Effector memory CD8-positive, alpha-beta T cell (primary cell): Measurements from ENCODE around the gene NUDT10.
"Not testable (repeated sequence)": the region's sequence is repeated elsewhere in the genome, so short reads cannot be mapped to it uniquely, and the experiment has no call there.

Experiments used
- ATAC-seq: fragments of 150-1000 bp; cut with Tn5 transposase; replicated peaks from 2 replicates; pipeline ENCODE4 v1.10.0; 2021; ENCODE audit warnings: mild to moderate bottlenecking, moderate library complexity
- DNase-seq, 3 experiments: peaks; one replicate each; pipeline ENCODE4 v3.0.0; 2021
- H3K27ac Mint-ChIP-seq, 2 donors: one replicate each; pipeline ENCODE4 v1.8.0; 2022; ENCODE audit warnings: mild to moderate bottlenecking in 2 of 2, mixed read lengths in 2 of 2, moderate library complexity in 2 of 2
- H3K27me3 Mint-ChIP-seq, 2 donors: one replicate each; pipeline ENCODE4 v1.8.0; 2022; ENCODE audit warnings: mixed read lengths in 2 of 2
- H3K36me3 Mint-ChIP-seq: one replicate; pipeline ENCODE4 v1.8.0; 2022; ENCODE audit warnings: mild to moderate bottlenecking, moderate library complexity, mixed read lengths; ENCODE audit not compliant: insufficient read depth
- H3K4me1 Mint-ChIP-seq, 2 donors: one replicate each; pipeline ENCODE4 v1.8.0; 2022; ENCODE audit warnings: low read depth in 2 of 2, mixed read lengths in 2 of 2
- H3K4me3 Mint-ChIP-seq, 2 donors: one replicate each; pipeline ENCODE4 v1.8.0; 2022; ENCODE audit warnings: mild to moderate bottlenecking in 2 of 2, mixed read lengths in 2 of 2, moderate library complexity in 2 of 2
- H3K9me3 Mint-ChIP-seq, 2 donors: one replicate each; pipeline ENCODE4 v1.8.0; 2022; ENCODE audit warnings: mixed read lengths in 2 of 2
- total RNA-seq, 9 experiments: gene quantifications; one replicate each; lab custom pipeline; 2026; lab: John Stamatoyannopoulos, UW

Gene NUDT10
- total RNA-seq, result 0 to 1.3 (median 0.49) reads per million in 9 experiments

- Mint-ChIP-seq H3K4me1 (peaks cover 2 to 4% of the 10 kb centered on the region in 2 donors), H3K9me3 (no peaks in the 10 kb centered on the region), H3K27me3 (peaks cover 14 to 20% of the 10 kb centered on the region in 2 donors), H3K27ac (peak within 1 kb of the TSS in 1 of 2 donors; percentile 91), H3K4me3 (peak within 1 kb of the TSS; percentile 74 to 80), H3K36me3 (no peaks in the 10 kb centered on the region)
- peak; percentile 29 for ATAC-seq
- DNase-seq, result peak in 1 of 3 experiments; percentile 0
These were observed at the start of gene NUDT10 for GRCh38 chrX:51332188-51332942. NUDT10 (plus strand) TSS chrX:51332822; CDS start chrX:51332966, 144 bp downstream.

- Mint-ChIP-seq H3K27ac (no peak overlapping the region), H3K27me3 (no peaks in the 10 kb centered on the region), H3K4me1 (no peaks in the 10 kb centered on the region), H3K9me3 (peaks cover 0 to 4% of the 10 kb centered on the region in 2 donors), H3K36me3 (no peaks in the 10 kb centered on the region), H3K4me3 (no peak overlapping the region)
- ATAC-seq (no peak), DNase-seq (no peak)
These were observed 40.2 kb upstream of the NUDT10 start for GRCh38 chrX:51292421-51292820.

- ATAC-seq, result no peak
- no peak overlapping the region for H3K27ac Mint-ChIP-seq
- DNase-seq, result no peak
- no peaks in the 10 kb centered on the region for H3K27me3 Mint-ChIP-seq
- no peaks in the 10 kb centered on the region for H3K4me1 Mint-ChIP-seq
- H3K4me3 Mint-ChIP-seq, result no peak overlapping the region
- H3K9me3 Mint-ChIP-seq, result peaks cover 0 to 4% of the 10 kb centered on the region in 2 donors
- no peaks in the 10 kb centered on the region for H3K36me3 Mint-ChIP-seq
These were observed 36.5 kb upstream of the NUDT10 start for GRCh38 chrX:51296138-51296537.

- Mint-ChIP-seq H3K9me3 (no peaks in the 10 kb centered on the region), H3K4me3 (no peak overlapping the region), H3K27ac (no peak overlapping the region), H3K36me3 (no peaks in the 10 kb centered on the region), H3K4me1 (no peaks in the 10 kb centered on the region), H3K27me3 (peaks cover 0 to 9% of the 10 kb centered on the region in 2 donors)
- no peak for DNase-seq
- no peak for ATAC-seq
These were observed 16.4 kb upstream of the NUDT10 start for GRCh38 chrX:51316271-51316670.

GRCh38 chrX:51332943-51333785 is 542 bp downstream of the NUDT10 start:
- peak overlapping the region; percentile 74 to 80 for H3K4me3 Mint-ChIP-seq
- ATAC-seq, H3K9me3 Mint-ChIP-seq, H3K36me3 Mint-ChIP-seq, H3K4me1 Mint-ChIP-seq, DNase-seq: not testable (repeated sequence)
- H3K27me3 Mint-ChIP-seq, result peaks cover 14 to 20% of the 10 kb centered on the region in 2 donors
- peak overlapping the region in 1 of 2 donors; percentile 91 for H3K27ac Mint-ChIP-seq

GRCh38 chrX:51334276-51334675 is 1.7 kb downstream of the NUDT10 start:
- H3K27me3 Mint-ChIP-seq, result peaks cover 14 to 20% of the 10 kb centered on the region in 2 donors
- ATAC-seq, result no peak
- H3K4me1 Mint-ChIP-seq, result peaks cover 2 to 4% of the 10 kb centered on the region in 2 donors
- H3K27ac Mint-ChIP-seq, result no peak overlapping the region
- no peak overlapping the region for H3K4me3 Mint-ChIP-seq
- DNase-seq, result no peak
- peaks cover 5% of the 10 kb centered on the region for H3K36me3 Mint-ChIP-seq
- H3K9me3 Mint-ChIP-seq, result no peaks in the 10 kb centered on the region

GRCh38 chrX:51336584-51336983 is 4.0 kb downstream of the NUDT10 start:
- H3K27ac Mint-ChIP-seq, result no peak overlapping the region
- ATAC-seq, result peak; percentile 44

GRCh38 chrX:51361251-51361650 is 28.6 kb downstream of the NUDT10 start:
- H3K4me1 Mint-ChIP-seq, result no peaks in the 10 kb centered on the region
- ATAC-seq (no peak), DNase-seq (no peak)
- H3K4me3 Mint-ChIP-seq, result no peak overlapping the region
- H3K36me3 Mint-ChIP-seq, result peaks cover 4% of the 10 kb centered on the region
- peaks cover 8 to 16% of the 10 kb centered on the region in 2 donors for H3K9me3 Mint-ChIP-seq
- no peak overlapping the region for H3K27ac Mint-ChIP-seq
- H3K27me3 Mint-ChIP-seq, result peaks cover 8 to 14% of the 10 kb centered on the region in 2 donors

More at GRCh38 chrX:51336584-51336983, 4.0 kb downstream of the NUDT10 start:
- Mint-ChIP-seq H3K9me3 (no peaks in the 10 kb centered on the region), H3K4me3 (no peak overlapping the region), H3K27me3 (peaks cover 12 to 17% of the 10 kb centered on the region in 2 donors), H3K4me1 (peaks cover 2 to 4% of the 10 kb centered on the region in 2 donors), H3K36me3 (peaks cover 5% of the 10 kb centered on the region)
- peak in 1 of 3 experiments; percentile 1 for DNase-seq

- DNase-seq, result no peak
- H3K9me3 Mint-ChIP-seq, result no peaks in the 10 kb centered on the region
- H3K36me3 Mint-ChIP-seq, result no peaks in the 10 kb centered on the region
- no peaks in the 10 kb centered on the region for H3K27me3 Mint-ChIP-seq
- no peak overlapping the region for H3K4me3 Mint-ChIP-seq
- no peak for ATAC-seq
- H3K4me1 Mint-ChIP-seq, result no peaks in the 10 kb centered on the region
- no peak overlapping the region for H3K27ac Mint-ChIP-seq
These were observed 44.0 kb downstream of the NUDT10 start for GRCh38 chrX:51376672-51377071.
